A549 (cell line): ENCODE data around the gene SYNGR2. TPM values are rescaled to one million over a fixed set of nuclear protein-coding genes. Genes with fewer than 3 reads are reported as not detected.

ENCODE experiments used
- ATAC-seq, 2 experiments: fragments of 200-7000 bp in 1 of 2; fragments of >200 bp in 1 of 2; cut with Nextera tagmentation in 1 of 2; cut with Tn5 transposase in 1 of 2; 3 replicates each; pipeline versions ENCODE4 v1.8.0 to v1.9.1; 2018 to 2020; ENCODE audit warnings: mild to moderate bottlenecking in 1 of 2, moderate library complexity in 1 of 2
- CTCF ChIA-PET: fragments of 300-600 bp; sonication (Branson Sonifier 250); formaldehyde crosslinking; extraction: SDS; loops from one replicate; lab custom pipeline; 2021; ENCODE audit warnings: antibody characterized with exemption, inconsistent platforms; lab: Yijun Ruan, JAX
- POLR2A ChIA-PET: fragments of 350-600 bp; formaldehyde crosslinking; extraction: SDS; loops from one replicate; lab custom pipeline; 2021; ENCODE audit warnings: antibody characterized with exemption, inconsistent platforms; lab: Yijun Ruan, JAX
- DNase-seq, 2 experiments: peaks; one replicate each; pipeline versions ENCODE4 v3.0.0 to v3.0.0-alpha.2; 2011 to 2016; ENCODE audit warnings: low read depth in 1 of 2, low spot score in 1 of 2
- FAIRE-seq: peaks from 2 replicates; lab custom pipeline; 2011; peaks lifted over from hg19 to GRCh38; lab: Jason Lieb, UNC
- H3K27ac ChIP-seq, 2 experiments: fragments of >200 bp; sonication (Bioruptor Twin); formaldehyde crosslinking; 3 replicates each; pipeline ENCODE4 v1.5.1; 2016 to 2017
- H3K4me1 ChIP-seq: fragments of >200 bp; sonication (Bioruptor Twin); formaldehyde crosslinking; 3 replicates; pipeline ENCODE4 v1.6.1; 2016
- H3K4me2 ChIP-seq: fragments of >200 bp; sonication (Bioruptor Twin); formaldehyde crosslinking; 3 replicates; pipeline ENCODE4 v1.6.1; 2016
- H3K4me3 ChIP-seq: fragments of >200 bp; sonication (Bioruptor Twin); formaldehyde crosslinking; 3 replicates; pipeline ENCODE4 v1.5.1; 2016
- H3K9me3 ChIP-seq: fragments of >200 bp; sonication (Bioruptor Twin); formaldehyde crosslinking; 3 replicates; pipeline ENCODE4 v1.6.1; 2016
- BHLHE40 ChIP-seq: IDR thresholded peaks from 2 replicates; pipeline ENCODE4 v1.6.1; 2012; ENCODE audit warnings: low read depth, low read length, inconsistent platforms
- CHD2 ChIP-seq: fragments of 150-350 bp; IDR thresholded peaks from 2 replicates; pipeline ENCODE4 v1.6.1; 2014; ENCODE audit warnings: low read length; ENCODE audit not compliant: partially characterized antibody
- CHD4 ChIP-seq: fragments of 200-600 bp; sonication (generic); IDR thresholded peaks from 2 replicates; pipeline ENCODE4 v1.6.1; 2016; ENCODE audit warnings: antibody characterized with exemption, mild to moderate bottlenecking, borderline replicate concordance
- EHMT2 ChIP-seq: fragments of 200-600 bp; sonication (generic); IDR thresholded peaks from 2 replicates; pipeline ENCODE4 v1.6.1; 2016; ENCODE audit warnings: antibody characterized with exemption, low read depth, mild to moderate bottlenecking, moderate library complexity
- FOSL2 ChIP-seq, 2 experiments: fragments of 450-650 bp in 1 of 2; fragments of >200 bp in 1 of 2; sonication (Bioruptor Twin) in 1 of 2; formaldehyde crosslinking; IDR thresholded peaks; 2 replicates each; pipeline versions ENCODE4 v1.5.0 to v1.6.1; 2016 to 2020; ENCODE audit warnings: mild to moderate bottlenecking in 1 of 2, moderate library complexity in 1 of 2
- GATA3 ChIP-seq: IDR thresholded peaks from 2 replicates; pipeline ENCODE4 v1.6.1; 2012; ENCODE audit warnings: borderline replicate concordance
- HOXA7 ChIP-seq: fragments of 250-450 bp; sonication (Bioruptor Pico); IDR thresholded peaks from 2 replicates; pipeline ENCODE4 v1.5.0; 2020; ENCODE audit warnings: mild to moderate bottlenecking, moderate library complexity
- HOXB5 ChIP-seq: fragments of 250-450 bp; sonication (Bioruptor Pico); IDR thresholded peaks from 2 replicates; pipeline ENCODE4 v1.5.0; 2020; ENCODE audit warnings: mild to moderate bottlenecking, moderate library complexity
- JUNB ChIP-seq: fragments of >200 bp; sonication (Bioruptor Twin); formaldehyde crosslinking; IDR thresholded peaks from 2 replicates; pipeline ENCODE4 v1.6.1; 2016
- KDM1A ChIP-seq: fragments of 200-600 bp; sonication (generic); IDR thresholded peaks from 2 replicates; pipeline ENCODE4 v1.6.1; 2016; ENCODE audit warnings: low read depth, mild to moderate bottlenecking
- MAFK ChIP-seq: fragments of 450-650 bp; IDR thresholded peaks from 2 replicates; pipeline ENCODE4 v1.6.1; 2014; ENCODE audit not compliant: partially characterized antibody
- NR3C1 ChIP-seq: fragments of >200 bp; sonication (Bioruptor Twin); formaldehyde crosslinking; IDR thresholded peaks from 3 replicates; pipeline ENCODE4 v1.6.1; 2017
- POLR2AphosphoS2 ChIP-seq: conservative IDR thresholded peaks from 2 replicates; pipeline ENCODE4 v1.6.1; 2012; ENCODE audit warnings: low read length, improper control_type of control experiment, inconsistent platforms
- RARB ChIP-seq: fragments of 250-450 bp; sonication (Bioruptor Pico); IDR thresholded peaks from 2 replicates; pipeline ENCODE4 v1.8.0; 2021; ENCODE audit warnings: mild to moderate bottlenecking, moderate library complexity
- RCOR1 ChIP-seq: fragments of 150-350 bp; IDR thresholded peaks from 2 replicates; pipeline ENCODE4 v1.6.1; 2014; ENCODE audit warnings: antibody characterized with exemption, low read length, low read depth
- SREBF2 ChIP-seq: fragments of 450-650 bp; IDR thresholded peaks from 2 replicates; pipeline ENCODE4 v1.6.1; 2014; ENCODE audit warnings: mild to moderate bottlenecking, moderate library complexity
- ZSCAN20 ChIP-seq: fragments of 250-450 bp; sonication (Bioruptor Pico); IDR thresholded peaks from 2 replicates; pipeline ENCODE4 v1.8.0; 2022; ENCODE audit warnings: mild to moderate bottlenecking, moderate library complexity
- WGBS: methylation state at CpG from one replicate; pipeline ENCODE4 v1.1.6; 2017; ENCODE audit errors: missing lambda C conversion rate; 5-methylcytosine and 5-hydroxymethylcytosine counted together
- polyA plus RNA-seq, 4 experiments: library from polyadenylated mRNA; depleted of rRNA in 3 of 4; stranded (reverse); fragments of >200 nt; fragmentation: RNase III in 1 of 4; extraction: RNeasy Plus Mini Kit Qiagen cat#74134 plus additional on column Dnase treatment in 1 of 4; gene quantifications; 2 replicates in 3 of 4; 3 replicates in 1 of 4; pipeline ENCODE4 v1.2.3, GENCODE V29; 2011 to 2017
- TF ChIP-seq, protein P1 (sequence below): IDR thresholded peaks from 2 replicates; pipeline ENCODE4 v1.6.1; 2012
- TF ChIP-seq, protein P2 (sequence below): IDR thresholded peaks from 2 replicates; pipeline ENCODE4 v1.6.1; 2012; ENCODE audit warnings: low read depth, borderline replicate concordance
- TF ChIP-seq, protein P3 (sequence below): fragments of >200 bp; sonication (Bioruptor Twin); formaldehyde crosslinking; IDR thresholded peaks from 3 replicates; pipeline ENCODE4 v1.6.1; 2016
- TF ChIP-seq, protein P4 (sequence below): fragments of 200-600 bp; sonication (generic); IDR thresholded peaks from 2 replicates; pipeline ENCODE4 v1.6.1; 2016; ENCODE audit warnings: antibody characterized with exemption, mild to moderate bottlenecking, moderate library complexity

Gene SYNGR2
- polyA plus RNA-seq, 2 of the 4 experiments (the other 2 are of a cell fraction) = 102 to 113 TPM

- H3K4me3 ChIP-seq = no peak overlapping the region
- peak overlapping the region in 1 of 2 experiments; percentile 39; a peak in 3 of 6 replicates for H3K27ac ChIP-seq
- DNase-seq = no peak
- no peak for ATAC-seq
- H3K9me3 ChIP-seq = no peaks in the 10 kb centered on the region
- no peak overlapping the region for H3K4me2 ChIP-seq
- H3K4me1 ChIP-seq = peaks cover 55% of the 10 kb centered on the region
- no peak for FAIRE-seq
- 86% methylated on average over 7 of the region's 7 CpGs for WGBS
- TF ChIP-seq KDM1A = peak; percentile 88
- TF ChIP-seq RCOR1 = no peak
- POLR2A ChIA-PET = no interaction called here
- CTCF ChIA-PET = interaction anchor here (1.0 to 24.0 kb wide), 3 partner anchors 8 to 132 kb away, joined by 3 to 295 read pairs (median 15); partner anchors contain the start of gene SYNGR2
Observed at GRCh38 chr17:78146471-78146869, 21.9 kb upstream of the SYNGR2 start.

- Histone ChIP-seq H3K4me1 (peaks cover 55% of the 10 kb centered on the region), H3K9me3 (no peaks in the 10 kb centered on the region), H3K4me3 (no peak overlapping the region), H3K4me2 (no peak overlapping the region), H3K27ac (peak overlapping the region in 1 of 2 experiments; percentile 39; a peak in 3 of 6 replicates)
- 86% methylated on average over 5 of the region's 6 CpGs for WGBS
- TF ChIP-seq, protein P1, sequence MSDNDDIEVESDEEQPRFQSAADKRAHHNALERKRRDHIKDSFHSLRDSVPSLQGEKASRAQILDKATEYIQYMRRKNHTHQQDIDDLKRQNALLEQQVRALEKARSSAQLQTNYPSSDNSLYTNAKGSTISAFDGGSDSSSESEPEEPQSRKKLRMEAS = no peak
- TF ChIP-seq, protein P2, sequence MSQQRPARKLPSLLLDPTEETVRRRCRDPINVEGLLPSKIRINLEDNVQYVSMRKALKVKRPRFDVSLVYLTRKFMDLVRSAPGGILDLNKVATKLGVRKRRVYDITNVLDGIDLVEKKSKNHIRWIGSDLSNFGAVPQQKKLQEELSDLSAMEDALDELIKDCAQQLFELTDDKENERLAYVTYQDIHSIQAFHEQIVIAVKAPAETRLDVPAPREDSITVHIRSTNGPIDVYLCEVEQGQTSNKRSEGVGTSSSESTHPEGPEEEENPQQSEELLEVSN = no peak
- TF ChIP-seq GATA3 (no peak), NR3C1 (no peak)
- TF ChIP-seq, protein P3, sequence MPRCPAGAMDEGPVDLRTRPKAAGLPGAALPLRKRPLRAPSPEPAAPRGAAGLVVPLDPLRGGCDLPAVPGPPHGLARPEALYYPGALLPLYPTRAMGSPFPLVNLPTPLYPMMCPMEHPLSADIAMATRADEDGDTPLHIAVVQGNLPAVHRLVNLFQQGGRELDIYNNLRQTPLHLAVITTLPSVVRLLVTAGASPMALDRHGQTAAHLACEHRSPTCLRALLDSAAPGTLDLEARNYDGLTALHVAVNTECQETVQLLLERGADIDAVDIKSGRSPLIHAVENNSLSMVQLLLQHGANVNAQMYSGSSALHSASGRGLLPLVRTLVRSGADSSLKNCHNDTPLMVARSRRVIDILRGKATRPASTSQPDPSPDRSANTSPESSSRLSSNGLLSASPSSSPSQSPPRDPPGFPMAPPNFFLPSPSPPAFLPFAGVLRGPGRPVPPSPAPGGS = no peak
- POLR2A ChIA-PET = no interaction called here
- no peak for FAIRE-seq
- no peak for DNase-seq
- CTCF ChIA-PET = interaction anchor here (1.0 to 24.0 kb wide), 3 partner anchors 9 to 133 kb away, joined by 3 to 295 read pairs (median 15); partner anchors contain the start of gene SYNGR2
- ATAC-seq = no peak
Observed at GRCh38 chr17:78146881-78147280, 21.5 kb upstream of the SYNGR2 start.

DNA sequence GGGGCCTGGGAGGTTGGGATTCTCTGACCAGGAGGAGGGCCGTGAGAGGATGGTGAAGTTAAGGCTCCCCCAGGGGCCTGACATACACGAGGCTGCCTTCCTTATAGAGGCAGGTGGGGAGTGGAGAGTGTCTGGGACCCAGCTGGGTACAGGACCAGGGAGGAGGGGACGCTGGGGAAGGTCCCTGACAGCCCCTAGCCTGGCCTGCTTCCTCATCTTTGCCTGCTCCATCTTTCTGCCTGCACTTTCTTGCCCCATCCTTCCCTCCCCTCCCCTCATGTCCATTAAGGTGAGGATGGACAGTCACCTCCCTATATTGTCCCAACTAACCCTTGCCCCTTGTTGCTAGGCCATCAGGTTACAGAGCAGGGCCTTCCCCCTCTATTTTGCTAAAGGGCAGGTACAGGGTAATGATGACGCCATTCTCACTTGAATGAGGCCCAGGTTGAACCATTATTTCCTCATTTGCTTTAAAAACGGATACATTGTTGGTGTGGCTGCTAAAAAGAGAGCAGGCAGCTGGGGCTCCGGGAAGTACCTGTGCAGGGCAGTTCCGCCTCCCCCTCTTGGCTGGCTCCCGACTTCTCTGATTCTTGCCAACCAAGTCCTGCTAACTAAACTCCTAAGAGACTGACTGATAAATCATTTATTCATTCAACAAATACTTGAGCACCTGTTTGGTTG, 20.9 kb upstream of the SYNGR2 start:
- CTCF ChIA-PET = interaction anchor here (1.0 to 24.0 kb wide), 4 partner anchors 9 to 133 kb away, joined by 3 to 295 read pairs (median 9); partner anchors contain the start of gene SYNGR2
- no peak for FAIRE-seq
- ATAC-seq = no peak

DNA sequence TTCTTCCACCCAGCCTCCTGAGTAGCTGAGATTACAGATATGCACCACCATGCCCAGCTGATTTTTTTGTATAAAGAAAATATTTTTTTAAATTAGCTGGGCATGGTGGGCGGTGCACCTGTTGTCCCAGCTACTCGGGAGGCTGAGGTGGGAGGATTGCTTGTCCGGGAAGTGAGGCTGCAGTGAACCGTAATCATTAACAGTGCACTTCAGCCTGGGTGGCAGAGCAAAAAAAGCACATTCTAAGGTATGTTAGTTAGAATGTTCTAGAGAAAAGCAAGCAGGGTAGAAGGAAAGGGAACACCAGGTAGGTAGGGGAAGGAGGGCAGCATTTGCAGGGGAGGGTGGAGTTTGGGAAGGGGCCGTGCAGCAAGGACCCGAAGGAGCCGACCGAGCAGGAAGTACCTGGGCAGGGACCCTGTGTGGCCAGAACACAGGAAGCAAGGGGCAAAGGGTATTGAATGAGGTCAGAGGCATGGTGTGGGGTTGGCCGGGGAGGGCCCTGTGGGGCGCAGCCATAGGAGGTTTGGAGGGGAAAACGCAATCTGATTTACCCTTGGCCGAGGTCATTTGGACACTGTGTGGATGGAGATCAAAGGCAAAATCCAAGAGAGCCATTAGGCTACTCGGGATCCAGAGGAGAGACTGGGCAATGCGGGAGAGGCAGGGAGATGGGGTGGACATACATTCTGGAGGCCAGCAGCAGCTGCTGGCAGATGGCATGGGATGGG, 19.9 kb upstream of the SYNGR2 start:
- Histone ChIP-seq H3K4me3 (no peak overlapping the region), H3K4me1 (peaks cover 50% of the 10 kb centered on the region), H3K9me3 (no peaks in the 10 kb centered on the region), H3K27ac (peak overlapping the region in 1 of 2 experiments; percentile 41; a peak in 2 of 6 replicates), H3K4me2 (no peak overlapping the region)
- ATAC-seq = no peak
- 79% methylated on average over 14 of the region's 14 CpGs for WGBS
- no peak for FAIRE-seq
- POLR2A ChIA-PET = no interaction called here
- CTCF ChIA-PET = interaction anchor here (1.0 to 24.0 kb wide), 6 partner anchors 10 to 64 kb away, joined by 3 to 295 read pairs (median 11); partner anchors contain the start of gene SYNGR2
- no peak for DNase-seq
- TF ChIP-seq SREBF2 = no peak
- no peak for TF ChIP-seq ZSCAN20
- no peak for TF ChIP-seq BHLHE40
- no peak for TF ChIP-seq CHD4
- TF ChIP-seq, protein P4, sequence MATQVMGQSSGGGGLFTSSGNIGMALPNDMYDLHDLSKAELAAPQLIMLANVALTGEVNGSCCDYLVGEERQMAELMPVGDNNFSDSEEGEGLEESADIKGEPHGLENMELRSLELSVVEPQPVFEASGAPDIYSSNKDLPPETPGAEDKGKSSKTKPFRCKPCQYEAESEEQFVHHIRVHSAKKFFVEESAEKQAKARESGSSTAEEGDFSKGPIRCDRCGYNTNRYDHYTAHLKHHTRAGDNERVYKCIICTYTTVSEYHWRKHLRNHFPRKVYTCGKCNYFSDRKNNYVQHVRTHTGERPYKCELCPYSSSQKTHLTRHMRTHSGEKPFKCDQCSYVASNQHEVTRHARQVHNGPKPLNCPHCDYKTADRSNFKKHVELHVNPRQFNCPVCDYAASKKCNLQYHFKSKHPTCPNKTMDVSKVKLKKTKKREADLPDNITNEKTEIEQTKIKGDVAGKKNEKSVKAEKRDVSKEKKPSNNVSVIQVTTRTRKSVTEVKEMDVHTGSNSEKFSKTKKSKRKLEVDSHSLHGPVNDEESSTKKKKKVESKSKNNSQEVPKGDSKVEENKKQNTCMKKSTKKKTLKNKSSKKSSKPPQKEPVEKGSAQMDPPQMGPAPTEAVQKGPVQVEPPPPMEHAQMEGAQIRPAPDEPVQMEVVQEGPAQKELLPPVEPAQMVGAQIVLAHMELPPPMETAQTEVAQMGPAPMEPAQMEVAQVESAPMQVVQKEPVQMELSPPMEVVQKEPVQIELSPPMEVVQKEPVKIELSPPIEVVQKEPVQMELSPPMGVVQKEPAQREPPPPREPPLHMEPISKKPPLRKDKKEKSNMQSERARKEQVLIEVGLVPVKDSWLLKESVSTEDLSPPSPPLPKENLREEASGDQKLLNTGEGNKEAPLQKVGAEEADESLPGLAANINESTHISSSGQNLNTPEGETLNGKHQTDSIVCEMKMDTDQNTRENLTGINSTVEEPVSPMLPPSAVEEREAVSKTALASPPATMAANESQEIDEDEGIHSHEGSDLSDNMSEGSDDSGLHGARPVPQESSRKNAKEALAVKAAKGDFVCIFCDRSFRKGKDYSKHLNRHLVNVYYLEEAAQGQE = no peak
- TF ChIP-seq CHD2 = no peak
- no peak for TF ChIP-seq FOSL2 (IDR thresholded peaks at IDR 0.05)
- no peak for TF ChIP-seq FOSL2 (CRISPR knock-in tag; IDR thresholded peaks at IDR 0.05)
- no peak for TF ChIP-seq EHMT2
- no peak for TF ChIP-seq MAFK
- TF ChIP-seq POLR2AphosphoS2 = no peak
- no peak for TF ChIP-seq RARB (CRISPR knock-in tag)
- no peak for TF ChIP-seq JUNB
- TF ChIP-seq HOXA7 = no peak

More for the DNA sequence above, 20.9 kb upstream of the SYNGR2 start:
- Histone ChIP-seq H3K4me2 (no peak overlapping the region), H3K4me3 (no peak overlapping the region), H3K4me1 (peaks cover 53% of the 10 kb centered on the region), H3K9me3 (no peaks in the 10 kb centered on the region), H3K27ac (peak overlapping the region in 1 of 2 experiments; percentile 39; a peak in 3 of 6 replicates)
- 64% methylated on average over 8 of the region's 8 CpGs for WGBS
- no peak for DNase-seq
- no peak for TF ChIP-seq HOXB5
- no peak for TF ChIP-seq CHD2
- TF ChIP-seq, protein P1 = no peak
- TF ChIP-seq FOSL2 (IDR thresholded peaks at IDR 0.05) = no peak
- no peak for TF ChIP-seq FOSL2 (CRISPR knock-in tag; IDR thresholded peaks at IDR 0.05)
- POLR2A ChIA-PET = no interaction called here
